ENCODE results near the gene GNGT1.

Gene GNGT1

GRCh38 chr7:93945083-93945482 is 38.7 kb downstream of the GNGT1 start:
- no peak for ATAC-seq
- H3K36me3 Mint-ChIP-seq = no peaks in the 10 kb centered on the region
- H3K4me3 Mint-ChIP-seq = no peak overlapping the region
- H3K4me1 Mint-ChIP-seq = peaks cover 15% of the 10 kb centered on the region
- H3K9me3 Mint-ChIP-seq = peaks cover 3% of the 10 kb centered on the region
- no peak overlapping the region for H3K27ac Mint-ChIP-seq
- no peaks in the 10 kb centered on the region for H3K27me3 Mint-ChIP-seq

- H3K27ac Mint-ChIP-seq = no peak overlapping the region
- ATAC-seq = no peak
- peaks cover 3% of the 10 kb centered on the region for H3K9me3 Mint-ChIP-seq
- no peaks in the 10 kb centered on the region for H3K36me3 Mint-ChIP-seq
- H3K27me3 Mint-ChIP-seq = no peaks in the 10 kb centered on the region
- no peak overlapping the region for H3K4me3 Mint-ChIP-seq
- H3K4me1 Mint-ChIP-seq = peaks cover 6% of the 10 kb centered on the region
Observed at GRCh38 chr7:93945756-93946535, 39.6 kb downstream of the GNGT1 start.

GRCh38 chr7:93948106-93948505 is 41.7 kb downstream of the GNGT1 start:
- Mint-ChIP-seq H3K27ac (no peak overlapping the region), H3K4me3 (no peak overlapping the region), H3K9me3 (peaks cover 3% of the 10 kb centered on the region), H3K27me3 (no peaks in the 10 kb centered on the region), H3K4me1 (peaks cover 4% of the 10 kb centered on the region), H3K36me3 (peaks cover 4% of the 10 kb centered on the region)
- no peak for ATAC-seq

GRCh38 chr7:93948873-93949272 is 42.5 kb downstream of the GNGT1 start:
- no peaks in the 10 kb centered on the region for H3K27me3 Mint-ChIP-seq
- no peak for ATAC-seq
- H3K36me3 Mint-ChIP-seq = peaks cover 6% of the 10 kb centered on the region
- no peak overlapping the region for H3K27ac Mint-ChIP-seq
- no peak overlapping the region for H3K4me3 Mint-ChIP-seq
- H3K9me3 Mint-ChIP-seq = peaks cover 3% of the 10 kb centered on the region
- H3K4me1 Mint-ChIP-seq = no peaks in the 10 kb centered on the region

GRCh38 chr7:93949423-93949822 is 43.1 kb downstream of the GNGT1 start:
- no peak overlapping the region for H3K27ac Mint-ChIP-seq
- H3K9me3 Mint-ChIP-seq = peaks cover 3% of the 10 kb centered on the region
- no peaks in the 10 kb centered on the region for H3K27me3 Mint-ChIP-seq
- peaks cover 6% of the 10 kb centered on the region for H3K36me3 Mint-ChIP-seq
- no peak overlapping the region for H3K4me3 Mint-ChIP-seq
- no peak for ATAC-seq
- H3K4me1 Mint-ChIP-seq = no peaks in the 10 kb centered on the region

- no peak overlapping the region for H3K4me3 Mint-ChIP-seq
- no peaks in the 10 kb centered on the region for H3K9me3 Mint-ChIP-seq
- no peaks in the 10 kb centered on the region for H3K27me3 Mint-ChIP-seq
- peaks cover 10% of the 10 kb centered on the region for H3K4me1 Mint-ChIP-seq
- no peak overlapping the region for H3K27ac Mint-ChIP-seq
- H3K36me3 Mint-ChIP-seq = peaks cover 6% of the 10 kb centered on the region
- peak; percentile 68 for ATAC-seq
Observed at GRCh38 chr7:93955304-93955703, 48.9 kb downstream of the GNGT1 start.

GRCh38 chr7:93957767-93958166 is 51.4 kb downstream of the GNGT1 start:
- no peaks in the 10 kb centered on the region for H3K27me3 Mint-ChIP-seq
- no peak overlapping the region for H3K4me3 Mint-ChIP-seq
- no peaks in the 10 kb centered on the region for H3K9me3 Mint-ChIP-seq
- H3K27ac Mint-ChIP-seq = no peak overlapping the region
- peaks cover 5% of the 10 kb centered on the region for H3K36me3 Mint-ChIP-seq
- peaks cover 10% of the 10 kb centered on the region for H3K4me1 Mint-ChIP-seq
- no peak for ATAC-seq

- Mint-ChIP-seq H3K27ac (no peak overlapping the region), H3K4me3 (no peak overlapping the region), H3K9me3 (no peaks in the 10 kb centered on the region), H3K27me3 (no peaks in the 10 kb centered on the region), H3K4me1 (peaks cover 10% of the 10 kb centered on the region), H3K36me3 (peaks cover under 1% of the 10 kb centered on the region)
- ATAC-seq = no peak
Observed at GRCh38 chr7:93958216-93958615, 51.8 kb downstream of the GNGT1 start.

GRCh38 chr7:93958651-93959050 is 52.3 kb downstream of the GNGT1 start:
- Mint-ChIP-seq H3K9me3 (no peaks in the 10 kb centered on the region), H3K36me3 (no peaks in the 10 kb centered on the region), H3K27ac (no peak overlapping the region), H3K4me1 (peaks cover 10% of the 10 kb centered on the region), H3K27me3 (no peaks in the 10 kb centered on the region), H3K4me3 (no peak overlapping the region)
- ATAC-seq = no peak
